Fibroblast of mammary gland (primary cell): ENCODE measurements around the gene SCUBE1.

Experiments
- DNase-seq: peaks from one replicate; pipeline ENCODE4 v3.0.0-alpha.2; 2010; ENCODE audit warnings: low read depth
- H3K4me3 ChIP-seq: 2 replicates; pipeline ENCODE4 v1.5.1; 2011; ENCODE audit warnings: low read depth, mild to moderate bottlenecking, low read length, moderate library complexity; ENCODE audit not compliant: control insufficient read depth
- CTCF ChIP-seq: conservative IDR thresholded peaks from 2 replicates; pipeline ENCODE4 v1.5.1; 2011; ENCODE audit warnings: low read depth, low read length, inconsistent platforms; ENCODE audit not compliant: control insufficient read depth, insufficient read depth

The SCUBE1 gene

GRCh38 chr22:43220625-43221380 is 122.4 kb downstream of the SCUBE1 start:
- TF ChIP-seq CTCF, result no peak
- DNase-seq, result no peak

GRCh38 chr22:43218786-43219185 is 124.4 kb downstream of the SCUBE1 start:
- no peak overlapping the region for H3K4me3 ChIP-seq
- no peak for DNase-seq
- no peak for TF ChIP-seq CTCF

More at GRCh38 chr22:43220625-43221380, 122.4 kb downstream of the SCUBE1 start:
- no peak overlapping the region for H3K4me3 ChIP-seq

DNA sequence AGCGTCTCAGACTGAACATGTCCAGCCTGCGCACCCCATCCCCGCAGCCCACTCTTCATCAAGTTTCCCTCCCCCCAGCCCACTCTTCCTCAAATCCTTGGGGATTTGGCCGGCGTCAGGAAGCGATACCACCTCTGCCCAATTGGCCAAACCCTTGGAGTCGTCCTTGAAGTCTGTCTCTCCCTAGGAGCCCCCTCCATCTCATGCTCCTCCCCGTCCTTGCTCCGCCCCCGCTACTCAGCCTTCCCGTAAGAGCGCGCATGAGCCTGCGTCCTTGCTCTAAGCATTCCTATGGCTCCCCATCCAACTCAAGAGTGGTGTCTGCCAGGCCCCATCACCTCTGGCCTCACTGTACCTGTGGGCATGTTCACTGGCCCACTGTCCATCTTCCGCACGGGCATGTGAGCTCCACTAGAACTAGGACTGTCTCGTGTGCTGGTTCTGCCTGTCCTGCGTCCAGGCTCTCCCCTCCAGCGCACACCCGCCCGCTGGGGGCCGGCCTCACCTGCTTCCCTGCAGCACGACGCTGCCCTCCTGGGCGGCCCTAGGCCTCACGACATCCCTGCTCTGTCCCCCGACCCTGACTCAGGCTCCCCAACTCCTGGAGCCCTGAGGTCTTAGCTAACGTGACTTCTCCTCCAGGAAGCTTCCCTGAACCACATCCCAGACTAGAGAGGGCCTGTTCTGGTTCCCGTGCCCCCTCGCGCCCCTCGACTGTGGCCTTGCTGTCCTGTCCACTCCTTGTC is 125.7 kb downstream of the SCUBE1 start:
- TF ChIP-seq CTCF, result no peak
- DNase-seq, result no peak
- no peak overlapping the region for H3K4me3 ChIP-seq

- no peak for DNase-seq
- TF ChIP-seq CTCF, result no peak
- no peak overlapping the region for H3K4me3 ChIP-seq
Measured at GRCh38 chr22:43216738-43217137, 126.4 kb downstream of the SCUBE1 start.

- no peak for TF ChIP-seq CTCF
- H3K4me3 ChIP-seq, result no peak overlapping the region
- DNase-seq, result no peak
Measured at GRCh38 chr22:43213962-43214361, 129.2 kb downstream of the SCUBE1 start.

- H3K4me3 ChIP-seq, result no peak overlapping the region
- DNase-seq, result no peak
- no peak for TF ChIP-seq CTCF
Measured at GRCh38 chr22:43213051-43213450, 130.1 kb downstream of the SCUBE1 start.
